Endothelial cell of umbilical vein (primary cell): ENCODE results near the gene F2RL2.

Source experiments
- EZH2 ChIP-seq: IDR thresholded peaks from 2 replicates; pipeline ENCODE4 v1.6.1; 2012; ENCODE audit warnings: borderline replicate concordance, low read depth, mild to moderate bottlenecking, moderate library complexity, low read length, inconsistent platforms; ENCODE audit not compliant: severe bottlenecking
- FOS ChIP-seq: IDR thresholded peaks from 2 replicates; pipeline ENCODE4 v1.6.1; 2011; ENCODE audit warnings: mild to moderate bottlenecking, low read length, moderate library complexity, borderline replicate concordance; ENCODE audit not compliant: insufficient read depth
- GATA2 ChIP-seq: IDR thresholded peaks from 2 replicates; pipeline ENCODE4 v1.7.0; 2011; ENCODE audit warnings: low read depth, mild to moderate bottlenecking, moderate library complexity, mixed read lengths, low read length; ENCODE audit not compliant: insufficient read length, insufficient read depth
- JUN ChIP-seq: IDR thresholded peaks from 2 replicates; pipeline ENCODE4 v1.6.1; 2011; ENCODE audit warnings: borderline replicate concordance, low read depth; ENCODE audit not compliant: insufficient read length, insufficient read depth
- MYC ChIP-seq: IDR thresholded peaks from one replicate; pipeline ENCODE4 v1.6.1; 2011; ENCODE audit warnings: mild to moderate bottlenecking, low read depth, low read length
- POLR2A ChIP-seq: IDR thresholded peaks from 2 replicates; pipeline ENCODE4 v1.6.1; 2012; ENCODE audit warnings: low read depth, mild to moderate bottlenecking, control low read depth, low read length
- POLR2AphosphoS5 ChIP-seq: IDR thresholded peaks from 2 replicates; pipeline ENCODE4 v1.6.1; 2012; ENCODE audit warnings: low read depth, mild to moderate bottlenecking, control low read depth, low read length, moderate library complexity; ENCODE audit not compliant: insufficient read depth
- TF ChIP-seq, protein P1 (sequence below), 2 donors: IDR thresholded peaks; 1 replicate in 1 of 2; 2 replicates in 1 of 2; pipeline ENCODE4 v1.5.1; 2011; ENCODE audit warnings: low read length in 2 of 2, mild to moderate bottlenecking in 2 of 2, moderate library complexity in 2 of 2, control low read depth in 1 of 2, inconsistent platforms in 1 of 2, low read depth in 1 of 2; ENCODE audit not compliant: insufficient read depth in 1 of 2; ENCODE audit errors: extremely low read depth in 1 of 2
- TF ChIP-seq, protein P2 (sequence below): IDR thresholded peaks from 2 replicates; pipeline ENCODE4 v1.6.1; 2011; ENCODE audit not compliant: insufficient read depth, insufficient read length

GRCh38 chr5:76663573-76663972 is 40.4 kb upstream of the F2RL2 start:
- TF ChIP-seq, protein P1, sequence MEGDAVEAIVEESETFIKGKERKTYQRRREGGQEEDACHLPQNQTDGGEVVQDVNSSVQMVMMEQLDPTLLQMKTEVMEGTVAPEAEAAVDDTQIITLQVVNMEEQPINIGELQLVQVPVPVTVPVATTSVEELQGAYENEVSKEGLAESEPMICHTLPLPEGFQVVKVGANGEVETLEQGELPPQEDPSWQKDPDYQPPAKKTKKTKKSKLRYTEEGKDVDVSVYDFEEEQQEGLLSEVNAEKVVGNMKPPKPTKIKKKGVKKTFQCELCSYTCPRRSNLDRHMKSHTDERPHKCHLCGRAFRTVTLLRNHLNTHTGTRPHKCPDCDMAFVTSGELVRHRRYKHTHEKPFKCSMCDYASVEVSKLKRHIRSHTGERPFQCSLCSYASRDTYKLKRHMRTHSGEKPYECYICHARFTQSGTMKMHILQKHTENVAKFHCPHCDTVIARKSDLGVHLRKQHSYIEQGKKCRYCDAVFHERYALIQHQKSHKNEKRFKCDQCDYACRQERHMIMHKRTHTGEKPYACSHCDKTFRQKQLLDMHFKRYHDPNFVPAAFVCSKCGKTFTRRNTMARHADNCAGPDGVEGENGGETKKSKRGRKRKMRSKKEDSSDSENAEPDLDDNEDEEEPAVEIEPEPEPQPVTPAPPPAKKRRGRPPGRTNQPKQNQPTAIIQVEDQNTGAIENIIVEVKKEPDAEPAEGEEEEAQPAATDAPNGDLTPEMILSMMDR (IDR thresholded peaks at IDR 0.05; ENCODE audit: extremely low read depth in 1 of 2, insufficient read depth in 1 of 2, low read depth in 1 of 2, low read length in 2 of 2), result no peak
- TF ChIP-seq POLR2AphosphoS5 (no peak), POLR2A (no peak), EZH2 (no peak), GATA2 (no peak), MYC (no peak), FOS (no peak), JUN (no peak)
- TF ChIP-seq, protein P2, sequence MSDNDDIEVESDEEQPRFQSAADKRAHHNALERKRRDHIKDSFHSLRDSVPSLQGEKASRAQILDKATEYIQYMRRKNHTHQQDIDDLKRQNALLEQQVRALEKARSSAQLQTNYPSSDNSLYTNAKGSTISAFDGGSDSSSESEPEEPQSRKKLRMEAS, result no peak
